Mesendoderm (in vitro differentiated cells): ENCODE results near the gene STARD3.

Experiments used
- DNase-seq: peaks from one replicate; pipeline ENCODE4 v3.0.0; 2013
- H2AK5ac ChIP-seq: 2 replicates; pipeline ENCODE4 v1.6.1; 2013; ENCODE audit warnings: low read length, inconsistent platforms
- H2BK120ac ChIP-seq: 2 replicates; pipeline ENCODE4 v1.6.1; 2013; ENCODE audit warnings: low read depth, mild to moderate bottlenecking, low read length, moderate library complexity, mixed read lengths
- H2BK15ac ChIP-seq: replicated peaks from 2 replicates; pipeline ENCODE4 v1.6.1; 2013; ENCODE audit warnings: low read depth, mild to moderate bottlenecking, moderate library complexity
- H2BK5ac ChIP-seq: 2 replicates; pipeline ENCODE4 v1.6.1; 2013; ENCODE audit warnings: low read length, inconsistent platforms
- H3K18ac ChIP-seq: 2 replicates; pipeline ENCODE4 v1.6.1; 2013; ENCODE audit warnings: mild to moderate bottlenecking, low read length, mixed read lengths
- H3K23ac ChIP-seq: one replicate; pipeline ENCODE4 v1.6.1; 2013; ENCODE audit warnings: low read length
- H3K27ac ChIP-seq: 2 replicates; pipeline ENCODE4 v1.5.1; 2013; ENCODE audit warnings: low read depth, mild to moderate bottlenecking, inconsistent platforms, low read length, moderate library complexity
- H3K27me3 ChIP-seq: 2 replicates; pipeline ENCODE4 v1.6.1; 2013; ENCODE audit warnings: low read length, control low read depth, mild to moderate bottlenecking, inconsistent platforms; ENCODE audit not compliant: insufficient read depth, poor library complexity
- H3K36me3 ChIP-seq: 2 replicates; pipeline ENCODE4 v1.6.1; 2013; ENCODE audit warnings: low read length, inconsistent platforms; ENCODE audit not compliant: control insufficient read depth, insufficient read depth
- H3K4ac ChIP-seq: one replicate; pipeline ENCODE4 v1.6.1; 2013; ENCODE audit warnings: low read depth, mild to moderate bottlenecking, low read length, moderate library complexity
- H3K4me1 ChIP-seq: 2 replicates; pipeline ENCODE4 v1.6.1; 2013; ENCODE audit warnings: low read depth, low read length, inconsistent platforms; ENCODE audit not compliant: control insufficient read depth
- H3K4me2 ChIP-seq: 2 replicates; pipeline ENCODE4 v1.6.1; 2013; ENCODE audit warnings: low read length
- H3K4me3 ChIP-seq: 2 replicates; pipeline ENCODE4 v1.5.1; 2013; ENCODE audit warnings: mild to moderate bottlenecking, low read length
- H3K56ac ChIP-seq: one replicate; pipeline ENCODE4 v1.6.1; 2013; ENCODE audit warnings: low read length
- H3K79me1 ChIP-seq: 2 replicates; pipeline ENCODE4 v1.6.1; 2013; ENCODE audit warnings: low read length, inconsistent platforms
- H3K79me2 ChIP-seq: 2 replicates; pipeline ENCODE4 v1.6.1; 2013; ENCODE audit warnings: mild to moderate bottlenecking, low read length; ENCODE audit not compliant: control insufficient read depth, insufficient read depth
- H3K9ac ChIP-seq: 2 replicates; pipeline ENCODE4 v1.6.1; 2013; ENCODE audit warnings: low read length, inconsistent platforms
- H4K5ac ChIP-seq: one replicate; pipeline ENCODE4 v1.6.1; 2013; ENCODE audit warnings: low read length
- H4K8ac ChIP-seq: one replicate; pipeline ENCODE4 v1.6.1; 2013; ENCODE audit warnings: low read depth, mild to moderate bottlenecking, control low read depth, low read length, moderate library complexity
- WGBS: extraction: QIAGEN DNeasy Blood & Tissue Kit; methylation state at CpG from one replicate; pipeline ENCODE4 v1.1.7; 2013; ENCODE audit warnings: low lambda C conversion rate, missing lambda C conversion rate; ENCODE audit not compliant: insufficient coverage; ENCODE audit errors: extremely low coverage; 5-methylcytosine and 5-hydroxymethylcytosine counted together

The STARD3 gene

GRCh38 chr17:39663688-39664580, 27.0 kb downstream of the STARD3 start:
- no CpG with 5 or more reads among the region's 17 CpGs for WGBS

GRCh38 chr17:39664581-39665561, 27.9 kb downstream of the STARD3 start, which contains the start of gene TCAP:
TSS of gene TCAP (plus strand) at chr17:39665349. CDS start at chr17:39665360, 11 bp downstream.
- no peak within 1 kb of the TSS for H3K4me3 ChIP-seq
- WGBS, result no CpG with 5 or more reads among the region's 15 CpGs
- no peak within 1 kb of the TSS for H2BK120ac ChIP-seq
- H3K23ac ChIP-seq, result no peak within 1 kb of the TSS
- H3K56ac ChIP-seq, result peak within 1 kb of the TSS; percentile 68
- no peak within 1 kb of the TSS for H3K18ac ChIP-seq
- H3K4ac ChIP-seq, result no peak within 1 kb of the TSS
- no peak within 1 kb of the TSS for H2AK5ac ChIP-seq
- no peaks in the 10 kb centered on the region for H3K36me3 ChIP-seq
- peaks cover 2% of the 10 kb centered on the region for H3K4me1 ChIP-seq
- no peaks in the 10 kb centered on the region for H3K79me1 ChIP-seq
- H3K27me3 ChIP-seq, result peaks cover 2% of the 10 kb centered on the region
- no peak within 1 kb of the TSS for H2BK15ac ChIP-seq
- no peak within 1 kb of the TSS for H3K4me2 ChIP-seq
- no peak within 1 kb of the TSS for H4K8ac ChIP-seq
- no peak for DNase-seq
- H4K5ac ChIP-seq, result no peak within 1 kb of the TSS
- no peak within 1 kb of the TSS for H2BK5ac ChIP-seq
- no peak within 1 kb of the TSS for H3K27ac ChIP-seq
- H3K79me2 ChIP-seq, result no peaks in the 10 kb centered on the region
- H3K9ac ChIP-seq, result peak within 1 kb of the TSS; percentile 2

More at GRCh38 chr17:39663688-39664580, 27.0 kb downstream of the STARD3 start:
- Histone ChIP-seq H3K18ac (no peak overlapping the region), H3K4me1 (peaks cover 2% of the 10 kb centered on the region), H4K5ac (no peak overlapping the region), H2BK120ac (no peak overlapping the region), H2BK5ac (no peak overlapping the region), H3K4me2 (peak overlapping the region; percentile 52), H3K9ac (peak overlapping the region; percentile 44), H3K4ac (no peak overlapping the region), H3K36me3 (no peaks in the 10 kb centered on the region), H2AK5ac (no peak overlapping the region), H3K79me2 (no peaks in the 10 kb centered on the region), H3K79me1 (no peaks in the 10 kb centered on the region), H3K27ac (no peak overlapping the region), H4K8ac (no peak overlapping the region), H3K23ac (no peak overlapping the region), H3K4me3 (no peak overlapping the region), H2BK15ac (no peak overlapping the region), H3K56ac (peak overlapping the region; percentile 68), H3K27me3 (peaks cover 2% of the 10 kb centered on the region)
- peak; percentile 75 for DNase-seq

- DNase-seq, result no peak
These were observed 28.8 kb downstream of the STARD3 start for GRCh38 chr17:39665642-39666224.

GRCh38 chr17:39666231-39666600, 29.3 kb downstream of the STARD3 start:
- DNase-seq, result no peak
- no peaks in the 10 kb centered on the region for H3K79me2 ChIP-seq
- no peaks in the 10 kb centered on the region for H3K36me3 ChIP-seq
- H3K4ac ChIP-seq, result no peak overlapping the region
- peaks cover 2% of the 10 kb centered on the region for H3K27me3 ChIP-seq
- H2BK5ac ChIP-seq, result no peak overlapping the region
- no peak overlapping the region for H3K56ac ChIP-seq
- H2BK15ac ChIP-seq, result no peak overlapping the region
- H3K4me2 ChIP-seq, result no peak overlapping the region
- no peaks in the 10 kb centered on the region for H3K79me1 ChIP-seq
- no peak overlapping the region for H3K18ac ChIP-seq
- no peak overlapping the region for H3K23ac ChIP-seq
- no peak overlapping the region for H4K8ac ChIP-seq
- H2BK120ac ChIP-seq, result no peak overlapping the region
- no peak overlapping the region for H3K27ac ChIP-seq
- WGBS, result no CpG with 5 or more reads among the region's 2 CpGs
- H3K9ac ChIP-seq, result no peak overlapping the region
- H4K5ac ChIP-seq, result no peak overlapping the region
- H3K4me1 ChIP-seq, result peaks cover 2% of the 10 kb centered on the region
- H2AK5ac ChIP-seq, result no peak overlapping the region
- no peak overlapping the region for H3K4me3 ChIP-seq

More at GRCh38 chr17:39665642-39666224, 28.8 kb downstream of the STARD3 start:
- Histone ChIP-seq H2BK15ac (no peak overlapping the region), H3K79me1 (no peaks in the 10 kb centered on the region), H3K56ac (no peak overlapping the region), H2AK5ac (no peak overlapping the region), H3K36me3 (no peaks in the 10 kb centered on the region), H3K4ac (no peak overlapping the region), H3K4me2 (no peak overlapping the region), H3K27me3 (peaks cover 2% of the 10 kb centered on the region), H3K9ac (no peak overlapping the region), H4K8ac (no peak overlapping the region), H2BK5ac (no peak overlapping the region), H3K4me3 (no peak overlapping the region), H2BK120ac (no peak overlapping the region), H3K4me1 (peaks cover 2% of the 10 kb centered on the region), H3K23ac (no peak overlapping the region), H4K5ac (no peak overlapping the region), H3K79me2 (no peaks in the 10 kb centered on the region), H3K27ac (no peak overlapping the region), H3K18ac (no peak overlapping the region)
- WGBS, result no CpG with 5 or more reads among the region's 17 CpGs

GRCh38 chr17:39666601-39667261, 29.8 kb downstream of the STARD3 start:
- H2BK120ac ChIP-seq, result no peak overlapping the region
- H3K79me2 ChIP-seq, result no peaks in the 10 kb centered on the region
- DNase-seq, result no peak
- no peak overlapping the region for H3K27ac ChIP-seq
- H2BK15ac ChIP-seq, result no peak overlapping the region
- no peaks in the 10 kb centered on the region for H3K79me1 ChIP-seq
- H3K4ac ChIP-seq, result no peak overlapping the region
- no peak overlapping the region for H4K8ac ChIP-seq
- no CpG with 5 or more reads among the region's 11 CpGs for WGBS
- no peak overlapping the region for H3K4me3 ChIP-seq
- H3K18ac ChIP-seq, result no peak overlapping the region
- no peak overlapping the region for H2AK5ac ChIP-seq
- H3K9ac ChIP-seq, result no peak overlapping the region
- no peak overlapping the region for H4K5ac ChIP-seq
- no peaks in the 10 kb centered on the region for H3K36me3 ChIP-seq
- H3K4me1 ChIP-seq, result peaks cover 2% of the 10 kb centered on the region
- H3K27me3 ChIP-seq, result peaks cover 2% of the 10 kb centered on the region
- no peak overlapping the region for H3K4me2 ChIP-seq
- no peak overlapping the region for H3K56ac ChIP-seq
- no peak overlapping the region for H3K23ac ChIP-seq
- H2BK5ac ChIP-seq, result no peak overlapping the region
